Spleen (tissue), 11 donors: ENCODE data around the gene EGFR. TPM values are rescaled to one million over a fixed set of nuclear protein-coding genes. Genes with fewer than 3 reads are reported as not detected.

Experiments
- DNase-seq: peaks from one replicate; pipeline ENCODE4 v3.0.0-alpha.2; 2020
- H3K27ac ChIP-seq, 8 donors: fragments of 200-600 bp; sonication (generic) in 7 of 8; 1 replicate in 4 of 8; 2 replicates in 4 of 8; pipeline versions ENCODE4 v1.5.0 to v1.8.0; 2016 to 2021; ENCODE audit warnings: inconsistent platforms in 4 of 8, mild to moderate bottlenecking in 4 of 8, moderate library complexity in 1 of 8
- H3K27me3 ChIP-seq, 7 donors: fragments of 200-600 bp; sonication (generic) in 6 of 7; replicated peaks in 1 of 7; 1 replicate in 4 of 7; 2 replicates in 3 of 7; pipeline versions ENCODE4 v1.5.0 to v1.8.0; 2016 to 2021; ENCODE audit warnings: inconsistent platforms in 3 of 7, mild to moderate bottlenecking in 1 of 7
- H3K36me3 ChIP-seq, 6 donors: fragments of 200-600 bp; sonication (generic) in 5 of 6; 1 replicate in 4 of 6; 2 replicates in 2 of 6; pipeline versions ENCODE4 v1.5.0 to v1.8.0; 2016 to 2021; ENCODE audit warnings: inconsistent platforms in 2 of 6
- H3K4me1 ChIP-seq, 6 donors: fragments of 200-600 bp; sonication (generic) in 5 of 6; 1 replicate in 3 of 6; 2 replicates in 3 of 6; pipeline versions ENCODE4 v1.5.0 to v1.8.0; 2016 to 2021; ENCODE audit warnings: inconsistent platforms in 3 of 6
- H3K4me3 ChIP-seq, 8 donors: fragments of 200-600 bp; sonication (generic) in 7 of 8; 1 replicate in 4 of 8; 2 replicates in 4 of 8; pipeline versions ENCODE4 v1.5.0 to v1.8.0; 2016 to 2021; ENCODE audit warnings: inconsistent platforms in 4 of 8, mild to moderate bottlenecking in 4 of 8, moderate library complexity in 2 of 8
- H3K9me3 ChIP-seq, 8 donors: fragments of 200-600 bp; sonication (generic) in 7 of 8; 1 replicate in 4 of 8; 2 replicates in 4 of 8; pipeline versions ENCODE4 v1.5.0 to v1.8.0; 2016 to 2021; ENCODE audit warnings: inconsistent platforms in 4 of 8
- POLR2A ChIP-seq, 3 donors: fragments of 450-650 bp; IDR thresholded peaks; one replicate each; pipeline ENCODE4 v1.5.1; 2017; ENCODE audit warnings: antibody characterized with exemption in 3 of 3, mild to moderate bottlenecking in 1 of 3
- POLR2AphosphoS5 ChIP-seq, 3 donors: sonication (generic); formaldehyde crosslinking; IDR thresholded peaks; one replicate each; pipeline ENCODE4 v1.5.1; 2017; ENCODE audit warnings: antibody characterized with exemption in 3 of 3
- WGBS, 5 donors: extraction: QIAGEN DNeasy Blood & Tissue Kit in 3 of 5; methylation state at CpG; one replicate each; pipeline versions ENCODE4 v1.1.5 to v1.1.7; 2013 to 2018; 5-methylcytosine and 5-hydroxymethylcytosine counted together
- intact Hi-C: fragments of 100-400 bp; cut with DNase I; formaldehyde crosslinking; loops from one replicate; pipeline ENCODE4 v1.15.0; 2023; ENCODE audit warnings: low total_unique reads
- polyA plus RNA-seq, 3 donors: library from polyadenylated mRNA; stranded (reverse); fragments of 200-250 nt; gene quantifications; one replicate each; pipeline ENCODE4 v1.2.1, GENCODE V29; 2013
- total RNA-seq, 7 donors: library from RNA; depleted of rRNA in 3 of 7; stranded (reverse); fragments of >200 nt in 3 of 7; fragmentation: NEBNext Ultra II Directional in 4 of 7; extraction: Animal tissue kit (Norgen Biotek cat#: 25700) in 4 of 7; gene quantifications; one replicate each; pipeline versions ENCODE4 v1.1.0 to v1.2.1, GENCODE V29; 2016 to 2021
- TF ChIP-seq, protein P1 (sequence below), 11 experiments: fragments of 200-600 bp in 7 of 11; fragments of 450-650 bp in 4 of 11; sonication (generic) in 4 of 11; IDR thresholded peaks in 8 of 11; conservative IDR thresholded peaks in 3 of 11; 1 replicate in 7 of 11; 2 replicates in 4 of 11; pipeline versions ENCODE4 v1.4.0 to v1.8.0; 2016 to 2021; ENCODE audit warnings: antibody characterized with exemption in 11 of 11, inconsistent platforms in 4 of 11, mild to moderate bottlenecking in 1 of 11
- donor health status: healthy with polysubstance abuse.
- donor health status: DM: no; HTN: no; CAD: no; lungs with moderate emphysema.
- donor health status: DM: no; HTN: no; CAD: no.
- donor health status: Bipolar disorder and iron deficiency.
- donor health status: healthy.
- donor health status: DM: no; HTN: no; CAD: no.
- donor health status: DM: yes; HTN: yes; CAD: no.

Gene EGFR
- total and polyA plus RNA-seq, 10 donors: 1.1 to 35.2 (median 24.5) TPM

- WGBS, 5 donors: 83 to 95% (median 94%) methylated on average over 9 of the region's 9 CpGs
- H3K9me3 ChIP-seq: no peaks in the 10 kb centered on the region
- H3K4me1 ChIP-seq: peaks cover 0 to 3% (median 0%) of the 10 kb centered on the region in 6 donors
- no peak for TF ChIP-seq POLR2AphosphoS5 (IDR thresholded peaks at IDR 0.05)
- no peak for TF ChIP-seq POLR2A (IDR thresholded peaks at IDR 0.05)
- TF ChIP-seq, protein P1, sequence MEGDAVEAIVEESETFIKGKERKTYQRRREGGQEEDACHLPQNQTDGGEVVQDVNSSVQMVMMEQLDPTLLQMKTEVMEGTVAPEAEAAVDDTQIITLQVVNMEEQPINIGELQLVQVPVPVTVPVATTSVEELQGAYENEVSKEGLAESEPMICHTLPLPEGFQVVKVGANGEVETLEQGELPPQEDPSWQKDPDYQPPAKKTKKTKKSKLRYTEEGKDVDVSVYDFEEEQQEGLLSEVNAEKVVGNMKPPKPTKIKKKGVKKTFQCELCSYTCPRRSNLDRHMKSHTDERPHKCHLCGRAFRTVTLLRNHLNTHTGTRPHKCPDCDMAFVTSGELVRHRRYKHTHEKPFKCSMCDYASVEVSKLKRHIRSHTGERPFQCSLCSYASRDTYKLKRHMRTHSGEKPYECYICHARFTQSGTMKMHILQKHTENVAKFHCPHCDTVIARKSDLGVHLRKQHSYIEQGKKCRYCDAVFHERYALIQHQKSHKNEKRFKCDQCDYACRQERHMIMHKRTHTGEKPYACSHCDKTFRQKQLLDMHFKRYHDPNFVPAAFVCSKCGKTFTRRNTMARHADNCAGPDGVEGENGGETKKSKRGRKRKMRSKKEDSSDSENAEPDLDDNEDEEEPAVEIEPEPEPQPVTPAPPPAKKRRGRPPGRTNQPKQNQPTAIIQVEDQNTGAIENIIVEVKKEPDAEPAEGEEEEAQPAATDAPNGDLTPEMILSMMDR (IDR thresholded peaks at IDR 0.05 in 8 of 11, conservative IDR thresholded peaks at IDR 0.05 in 3 of 11): no peak
- no peak overlapping the region for H3K4me3 ChIP-seq
- H3K36me3 ChIP-seq: no peaks in the 10 kb centered on the region
- no peaks in the 10 kb centered on the region for H3K27me3 ChIP-seq
- no peak overlapping the region for H3K27ac ChIP-seq
- intact Hi-C loops: no loop called here
- DNase-seq: no peak
Measured at GRCh38 chr7:55054758-55055157, 35.9 kb downstream of the EGFR start.

- DNase-seq: no peak
- no peak overlapping the region for H3K27ac ChIP-seq
- 54 to 71% (median 56%) methylated on average over 7 of the region's 7 CpGs for WGBS, 5 donors
- intact Hi-C loops: no loop called here
- no peak overlapping the region for H3K4me3 ChIP-seq
- H3K4me1 ChIP-seq: peaks cover 0 to 6% (median 0%) of the 10 kb centered on the region in 6 donors
- TF ChIP-seq POLR2AphosphoS5 (IDR thresholded peaks at IDR 0.05) (no peak), POLR2A (IDR thresholded peaks at IDR 0.05) (no peak)
- TF ChIP-seq, protein P1 (IDR thresholded peaks at IDR 0.05 in 8 of 11, conservative IDR thresholded peaks at IDR 0.05 in 3 of 11): no peak
- H3K27me3 ChIP-seq: no peaks in the 10 kb centered on the region
- H3K9me3 ChIP-seq: no peaks in the 10 kb centered on the region
- no peaks in the 10 kb centered on the region for H3K36me3 ChIP-seq
Measured at GRCh38 chr7:55055479-55055878, 36.7 kb downstream of the EGFR start.

- no peak overlapping the region for H3K4me3 ChIP-seq
Measured at GRCh38 chr7:55056068-55056467, 37.3 kb downstream of the EGFR start.

DNA sequence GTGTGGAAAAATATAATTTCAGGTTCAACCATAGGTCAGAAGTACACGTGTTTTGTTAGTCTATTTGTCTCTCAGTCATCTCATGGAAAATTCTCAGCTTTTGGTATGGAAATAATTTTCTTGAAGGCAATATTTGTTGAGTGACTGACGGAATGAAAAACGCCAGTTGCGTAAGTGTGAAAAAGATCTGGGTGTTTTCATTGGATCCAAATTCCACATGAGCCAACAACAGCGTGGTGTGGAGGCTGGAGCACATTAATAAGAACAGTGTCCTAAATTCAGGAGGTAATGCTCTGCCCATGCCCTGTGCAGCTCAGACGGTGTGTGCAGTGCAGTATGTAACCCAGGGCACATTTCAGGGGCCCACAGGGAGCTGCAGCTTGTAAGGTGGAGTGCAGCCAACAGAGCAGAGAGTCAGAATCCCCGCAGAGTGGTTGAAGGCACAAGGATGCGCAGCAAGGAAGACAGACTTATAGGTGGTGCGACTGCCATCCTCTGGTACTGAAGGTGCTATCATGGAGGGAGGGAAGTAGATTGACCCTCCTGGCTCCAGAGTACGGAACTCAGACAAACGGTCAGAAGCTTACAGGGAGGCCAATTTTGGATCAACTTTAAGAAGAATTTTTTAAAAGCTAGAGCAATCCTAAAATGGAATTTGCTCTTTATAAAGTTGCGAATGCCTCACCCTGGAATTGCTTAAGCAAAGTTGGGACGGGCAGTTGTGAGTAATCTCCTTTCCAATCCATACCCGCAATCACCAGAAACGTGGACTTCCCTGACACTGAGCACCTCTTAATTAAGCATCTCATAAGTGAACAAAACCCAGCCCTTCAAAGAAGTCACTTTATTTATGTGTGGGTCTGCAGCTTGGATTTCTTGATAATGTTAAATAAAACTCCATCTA lies 38.0 kb downstream of the EGFR start:
- Histone ChIP-seq H3K4me1 (peaks cover 0 to 6% (median 0%) of the 10 kb centered on the region in 6 donors), H3K4me3 (no peak overlapping the region), H3K36me3 (no peaks in the 10 kb centered on the region), H3K27me3 (no peaks in the 10 kb centered on the region), H3K27ac (no peak overlapping the region), H3K9me3 (no peaks in the 10 kb centered on the region)
- 79 to 85% (median 81%) methylated on average over 15 of the region's 15 CpGs for WGBS, 5 donors
- DNase-seq: no peak
- intact Hi-C loops: no loop called here
- TF ChIP-seq POLR2AphosphoS5 (IDR thresholded peaks at IDR 0.05): no peak
- TF ChIP-seq POLR2A (IDR thresholded peaks at IDR 0.05): no peak
- TF ChIP-seq, protein P1 (IDR thresholded peaks at IDR 0.05 in 8 of 11, conservative IDR thresholded peaks at IDR 0.05 in 3 of 11): no peak

More at GRCh38 chr7:55056068-55056467, 37.3 kb downstream of the EGFR start:
- Histone ChIP-seq H3K27ac (no peak overlapping the region), H3K4me1 (peaks cover 0 to 6% (median 0%) of the 10 kb centered on the region in 6 donors), H3K27me3 (no peaks in the 10 kb centered on the region), H3K9me3 (no peaks in the 10 kb centered on the region), H3K36me3 (no peaks in the 10 kb centered on the region)
- WGBS, 5 donors: 86 to 97% (median 96%) methylated on average over 1 of the region's 1 CpG
- TF ChIP-seq, protein P1 (IDR thresholded peaks at IDR 0.05 in 8 of 11, conservative IDR thresholded peaks at IDR 0.05 in 3 of 11): no peak
- no peak for TF ChIP-seq POLR2AphosphoS5 (IDR thresholded peaks at IDR 0.05)
- no peak for TF ChIP-seq POLR2A (IDR thresholded peaks at IDR 0.05)
- intact Hi-C loops: no loop called here
- no peak for DNase-seq
